Measurements from ENCODE around the gene SMARCA4. TPM values are rescaled to one million over a fixed set of nuclear protein-coding genes. Genes with fewer than 3 reads are reported as not detected.
"Not testable (repeated sequence)": the region's sequence is repeated elsewhere in the genome, so short reads cannot be mapped to it uniquely, and the experiment has no call there.

Gene SMARCA4
- total RNA-seq, 2 donors from 2014 or later = 43.5 to 53.6 TPM

GRCh38 chr19:10992174-10992573, 31.3 kb downstream of the SMARCA4 start:
- not testable (repeated sequence) for ATAC-seq

DNA sequence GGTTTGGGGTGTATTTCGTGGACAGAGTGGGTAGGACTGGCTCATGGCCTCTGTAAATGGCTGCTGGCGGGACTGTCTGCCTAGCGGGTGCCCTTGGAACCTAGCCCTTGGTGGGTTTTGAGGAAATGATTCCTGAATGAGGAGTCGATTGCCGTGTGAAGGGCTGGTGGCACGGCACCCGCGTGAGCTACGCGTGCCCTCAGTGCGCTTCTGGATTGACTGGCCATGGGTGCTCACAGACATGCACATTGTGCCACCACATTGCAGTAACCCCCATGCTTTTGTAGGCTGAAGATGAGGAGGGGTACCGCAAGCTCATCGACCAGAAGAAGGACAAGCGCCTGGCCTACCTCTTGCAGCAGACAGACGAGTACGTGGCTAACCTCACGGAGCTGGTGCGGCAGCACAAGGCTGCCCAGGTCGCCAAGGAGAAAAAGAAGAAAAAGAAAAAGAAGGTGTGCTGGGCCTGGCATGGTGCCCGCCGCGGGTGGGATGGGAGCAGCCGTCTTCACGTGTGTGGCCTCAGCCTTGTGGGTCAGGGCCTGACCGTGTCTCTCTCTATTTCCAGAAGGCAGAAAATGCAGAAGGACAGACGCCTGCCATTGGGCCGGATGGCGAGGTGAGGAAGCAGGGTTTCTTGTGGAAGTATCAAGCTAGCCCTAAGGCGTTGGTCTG, 35.2 kb downstream of the SMARCA4 start:
- DNase-seq (no peak), ATAC-seq (no peak)
- intact Hi-C loops (cut with DNase I) = loop anchor here in 1 of 2 donors (10.0 kb wide), 1 partner anchor 51 kb away; no protein-coding TSS in a partner anchor

More at GRCh38 chr19:10992174-10992573, 31.3 kb downstream of the SMARCA4 start:
- not testable (repeated sequence) for DNase-seq
- intact Hi-C loops (cut with DNase I) = loop anchor here in 1 of 2 donors (10.0 kb wide), 1 partner anchor 47 kb away; no protein-coding TSS in a partner anchor

DNA sequence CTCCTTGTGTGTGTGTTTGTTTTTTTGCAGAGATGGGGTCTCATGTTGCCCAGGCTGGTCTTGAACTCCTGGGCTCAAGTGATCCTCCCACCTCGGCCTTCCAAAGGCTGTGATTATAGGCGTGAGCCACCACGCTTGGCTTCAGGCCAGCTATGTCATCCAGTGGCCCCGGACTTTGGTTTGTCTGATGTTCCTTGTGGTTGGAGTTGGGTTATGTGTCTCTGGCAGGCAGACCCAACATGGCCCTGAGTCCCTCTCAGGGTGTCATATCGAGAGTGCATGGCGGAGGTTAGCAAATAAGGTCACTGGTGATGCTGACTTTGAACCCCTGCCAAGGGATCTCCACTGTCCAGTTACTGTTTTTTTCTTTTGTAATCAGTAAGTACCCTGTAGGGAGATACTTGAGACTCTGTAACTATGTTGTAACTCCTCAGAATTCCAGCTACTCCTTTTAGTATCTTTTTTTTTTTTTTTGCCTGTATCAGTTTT, 37.3 kb downstream of the SMARCA4 start:
- intact Hi-C loops (cut with DNase I) = loop anchor here in 1 of 2 donors (10.0 kb wide), 1 partner anchor 53 kb away; no protein-coding TSS in a partner anchor
- ATAC-seq (peak; percentile 26 to 41), DNase-seq (peak; percentile 37)

- ATAC-seq (no peak), DNase-seq (no peak)
- intact Hi-C loops (cut with DNase I) = loop anchor here in 1 of 2 donors (10.0 kb wide), 1 partner anchor 54 kb away; no protein-coding TSS in a partner anchor
These were observed 37.8 kb downstream of the SMARCA4 start for GRCh38 chr19:10998666-10999065.

GRCh38 chr19:11005521-11005920, 44.7 kb downstream of the SMARCA4 start:
- ATAC-seq = no peak
- intact Hi-C loops (cut with DNase I) = no loop called here
- no peak for DNase-seq

GRCh38 chr19:11007385-11007784, 46.6 kb downstream of the SMARCA4 start:
- intact Hi-C loops (cut with DNase I) = no loop called here
- no peak for DNase-seq
- no peak for ATAC-seq

DNA sequence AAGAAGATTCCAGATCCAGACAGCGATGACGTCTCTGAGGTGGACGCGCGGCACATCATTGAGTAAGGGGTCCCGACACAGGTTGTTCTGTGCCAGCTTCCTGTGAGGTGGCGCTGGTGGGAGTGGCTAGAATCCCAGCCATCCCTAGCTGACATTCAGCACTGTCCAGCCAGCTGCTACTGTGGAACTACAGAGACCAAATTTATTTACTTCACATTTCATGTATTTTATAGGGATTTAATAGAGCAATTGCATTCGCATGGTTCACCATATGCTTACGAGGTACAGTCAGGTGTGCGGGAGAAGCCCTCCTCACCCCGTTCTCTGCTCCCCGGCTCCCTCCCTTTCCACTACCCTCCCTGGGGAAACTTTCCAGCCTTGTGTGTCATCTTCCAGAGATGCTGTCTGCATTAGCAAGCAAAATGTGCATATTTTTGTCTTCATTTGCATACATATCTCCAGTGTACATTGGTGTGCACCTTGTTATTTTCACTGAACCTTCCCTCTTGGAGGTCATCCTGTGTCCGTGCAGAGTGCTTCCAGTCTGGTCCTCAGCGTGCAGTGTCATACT, 47.2 kb downstream of the SMARCA4 start:
- no peak for ATAC-seq
- no peak for DNase-seq
- intact Hi-C loops (cut with DNase I) = no loop called here

DNA sequence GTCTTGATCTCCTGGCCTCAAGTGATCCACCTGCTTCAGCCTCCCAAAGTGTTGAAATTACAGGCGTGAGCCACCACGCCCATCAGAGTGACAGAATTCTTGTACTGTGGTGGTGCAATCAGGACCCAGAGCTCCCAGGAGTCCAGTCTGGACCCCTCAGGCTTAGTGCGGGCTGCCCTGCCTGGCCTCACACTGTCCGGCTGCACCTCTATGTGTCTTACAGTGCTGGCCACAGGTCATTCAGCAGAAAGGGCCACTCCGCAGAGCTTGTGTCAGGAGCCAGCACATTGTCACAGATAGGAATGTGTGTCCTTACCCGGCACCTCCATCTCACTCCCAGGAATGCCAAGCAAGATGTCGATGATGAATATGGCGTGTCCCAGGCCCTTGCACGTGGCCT, 49.2 kb downstream of the SMARCA4 start:
- no peak for DNase-seq
- no peak for ATAC-seq
- intact Hi-C loops (cut with DNase I) = no loop called here

GRCh38 chr19:11012507-11012906, 51.7 kb downstream of the SMARCA4 start:
- intact Hi-C loops (cut with DNase I) = no loop called here
- ATAC-seq (no peak), DNase-seq (no peak)

DNA sequence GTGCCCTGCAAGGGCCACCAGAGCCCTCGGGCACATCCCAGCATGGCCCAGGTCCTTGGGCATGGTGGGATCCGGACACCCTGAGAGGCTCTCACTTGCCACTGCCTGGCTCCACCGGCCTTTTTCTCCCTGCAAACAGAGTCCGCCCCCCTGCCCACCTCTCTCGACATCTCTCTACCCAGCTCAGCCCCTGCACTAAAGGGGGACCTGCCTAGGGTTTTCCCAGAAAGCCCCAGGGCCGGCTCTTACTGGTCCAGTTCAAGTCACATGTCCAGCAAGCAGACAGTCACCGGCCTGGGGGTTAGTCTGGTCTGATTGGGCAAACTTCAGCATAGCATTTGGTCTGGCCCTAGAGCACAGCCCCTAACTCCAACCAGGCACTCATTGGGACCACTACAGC, 52.9 kb downstream of the SMARCA4 start:
- intact Hi-C loops (cut with DNase I) = no loop called here
- no peak for DNase-seq
- no peak for ATAC-seq

- no peak for DNase-seq
- ATAC-seq = no peak
- intact Hi-C loops (cut with DNase I) = no loop called here
These were observed 53.6 kb downstream of the SMARCA4 start for GRCh38 chr19:11014403-11014911.

GRCh38 chr19:11016631-11017030, 55.8 kb downstream of the SMARCA4 start:
- no peak for DNase-seq
- intact Hi-C loops (cut with DNase I) = no loop called here
- ATAC-seq = peak in 1 of 2 donors; percentile 20

- DNase-seq (no peak), ATAC-seq (no peak)
- intact Hi-C loops (cut with DNase I) = no loop called here
These were observed 56.6 kb downstream of the SMARCA4 start for GRCh38 chr19:11017275-11018035.

- no peak for ATAC-seq
- no peak for DNase-seq
- intact Hi-C loops (cut with DNase I) = no loop called here
These were observed 57.3 kb downstream of the SMARCA4 start for GRCh38 chr19:11018179-11018578.

DNA sequence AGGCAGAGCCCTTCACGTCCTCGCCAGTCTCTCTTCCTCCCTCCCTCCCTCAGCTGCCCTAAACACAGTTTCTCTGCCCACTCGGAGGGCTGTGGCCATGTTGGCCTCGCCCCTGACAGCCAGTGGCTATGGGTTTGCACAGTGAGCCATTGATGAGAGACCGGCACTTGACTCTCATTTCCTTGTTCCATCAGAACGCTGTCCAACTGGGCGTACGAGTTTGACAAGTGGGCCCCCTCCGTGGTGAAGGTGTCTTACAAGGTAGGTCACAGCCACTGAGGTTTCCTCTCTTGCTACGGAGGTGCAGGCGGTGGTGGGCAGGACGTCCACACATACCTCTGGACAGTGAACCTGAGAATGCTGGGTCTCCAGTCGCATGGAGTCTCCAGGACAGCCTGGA, 57.9 kb downstream of the SMARCA4 start:
- no peak for ATAC-seq
- intact Hi-C loops (cut with DNase I) = no loop called here
- no peak for DNase-seq

- intact Hi-C loops (cut with DNase I) = no loop called here
- DNase-seq (no peak), ATAC-seq (no peak)
These were observed 58.4 kb downstream of the SMARCA4 start for GRCh38 chr19:11019262-11019661.

DNA sequence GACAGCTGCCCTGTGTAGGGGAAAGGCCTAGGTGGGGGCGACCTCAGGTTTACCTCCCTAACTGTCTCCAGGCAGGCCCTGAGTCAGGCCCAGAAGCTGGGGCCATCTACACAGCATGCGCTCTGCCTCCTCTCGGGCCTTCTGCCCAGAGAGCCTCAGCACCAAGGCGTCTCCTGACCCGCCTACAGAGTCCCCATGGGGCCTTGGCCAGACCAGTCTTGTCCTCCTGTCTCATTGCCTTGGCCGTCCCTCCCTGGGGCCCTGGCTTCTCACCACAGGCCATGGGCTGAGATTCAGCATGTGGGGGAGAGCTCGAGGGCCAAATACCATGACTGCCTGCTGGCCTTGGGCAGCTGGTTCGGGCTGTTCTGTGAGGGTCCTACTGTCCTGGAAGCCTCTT, 59.0 kb downstream of the SMARCA4 start:
- intact Hi-C loops (cut with DNase I) = loop anchor here in 1 of 2 donors (10.0 kb wide), 1 partner anchor 195 kb away; no protein-coding TSS in a partner anchor
- ATAC-seq (peak; percentile 71 to 83), DNase-seq (peak; percentile 74)

GRCh38 chr19:11020423-11020822, 59.6 kb downstream of the SMARCA4 start:
- DNase-seq = no peak
- intact Hi-C loops (cut with DNase I) = loop anchor here in 1 of 2 donors (10.0 kb wide), 1 partner anchor 194 kb away; no protein-coding TSS in a partner anchor
- no peak for ATAC-seq

DNA sequence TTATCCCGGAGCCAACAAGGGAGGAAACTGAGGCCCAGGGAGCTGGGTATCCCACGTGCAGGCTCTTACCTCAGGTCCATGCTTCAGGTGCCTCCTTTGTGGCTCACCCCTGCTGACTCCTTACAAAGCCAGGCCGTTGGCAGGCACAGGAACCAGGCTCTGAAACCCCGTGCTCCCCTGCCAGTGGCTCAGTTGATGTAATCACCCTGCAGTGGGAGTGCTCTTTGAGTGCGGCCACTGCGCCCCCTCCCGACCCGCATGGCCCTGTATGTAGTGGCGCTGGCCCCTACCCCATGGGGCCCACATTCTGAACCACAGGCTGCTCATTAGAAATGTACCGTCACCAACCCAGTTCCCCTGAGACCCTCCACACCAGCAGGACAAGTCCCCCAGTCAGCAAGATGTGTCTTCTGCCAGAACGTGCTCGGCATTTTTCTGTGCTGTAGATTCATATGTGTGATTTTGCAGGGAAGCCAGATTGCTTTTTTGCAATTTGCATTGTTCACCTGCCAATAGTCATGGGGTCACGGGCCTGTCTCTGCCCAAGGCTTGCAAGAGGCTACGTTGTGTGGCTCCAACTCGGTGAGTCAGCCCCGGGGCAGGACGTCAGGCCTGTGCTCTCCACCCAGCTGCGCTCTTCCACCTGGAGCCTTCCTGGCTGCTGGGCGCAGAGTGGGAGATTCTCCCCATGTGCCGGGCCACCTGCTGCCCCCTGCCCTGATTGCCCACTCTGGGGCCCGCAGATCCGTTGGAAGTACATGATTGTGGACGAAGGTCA, 60.3 kb downstream of the SMARCA4 start:
- intact Hi-C loops (cut with DNase I) = loop anchor here in 1 of 2 donors (10.0 kb wide), 1 partner anchor 194 kb away; no protein-coding TSS in a partner anchor
- no peak for DNase-seq
- ATAC-seq = no peak
